HG03039 (cell line): ENCODE data around the gene CSTF1.
"Not testable (repeated sequence)": the region's sequence is repeated elsewhere in the genome, so short reads cannot be mapped to it uniquely, and the experiment has no call there.

Experiments used
- ATAC-seq: cut with Tn5 transposase; IDR thresholded peaks from one replicate; pipeline ENCODE4 v1.9.1; 2021; ENCODE audit warnings: mild to moderate bottlenecking, moderate library complexity; ENCODE audit not compliant: unreplicated experiment

CSTF1 gene

DNA sequence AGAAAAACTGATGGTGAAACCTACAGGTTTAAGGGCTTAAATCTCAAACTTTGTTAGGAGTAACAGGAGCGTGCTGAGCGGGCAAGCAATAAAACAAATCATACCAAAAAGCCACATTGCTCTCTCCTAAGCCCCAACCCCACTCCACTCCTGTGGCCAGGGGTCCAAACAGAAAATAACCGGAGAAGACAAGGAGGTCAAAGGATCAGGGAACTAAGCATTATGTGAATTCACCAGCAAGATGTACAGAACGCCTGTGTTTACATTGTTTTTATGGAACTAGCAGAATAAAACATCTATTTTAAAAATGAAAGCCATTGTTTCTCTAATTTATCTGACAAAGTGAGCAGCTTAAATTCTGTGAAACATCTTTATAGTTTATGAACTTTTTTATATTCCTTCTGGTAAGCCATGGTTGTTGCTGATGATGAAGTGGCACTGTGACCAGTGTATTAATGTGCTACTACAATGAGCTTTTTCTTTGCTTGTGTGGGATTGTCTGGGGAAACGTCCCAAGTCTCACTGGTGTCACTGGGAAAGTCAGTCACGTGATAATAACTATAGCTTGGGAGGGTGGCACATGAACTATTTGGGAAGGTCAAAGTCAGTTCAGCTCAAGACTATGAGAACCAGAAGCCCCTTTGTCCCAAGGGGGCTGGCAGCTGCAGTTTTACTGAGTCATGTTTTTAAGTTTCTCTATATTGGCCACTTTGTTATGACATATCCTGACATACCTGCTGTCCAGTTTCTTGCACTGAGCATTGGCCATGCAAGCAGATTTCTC, 23.9 kb upstream of the CSTF1 start:
- no peak for ATAC-seq

DNA sequence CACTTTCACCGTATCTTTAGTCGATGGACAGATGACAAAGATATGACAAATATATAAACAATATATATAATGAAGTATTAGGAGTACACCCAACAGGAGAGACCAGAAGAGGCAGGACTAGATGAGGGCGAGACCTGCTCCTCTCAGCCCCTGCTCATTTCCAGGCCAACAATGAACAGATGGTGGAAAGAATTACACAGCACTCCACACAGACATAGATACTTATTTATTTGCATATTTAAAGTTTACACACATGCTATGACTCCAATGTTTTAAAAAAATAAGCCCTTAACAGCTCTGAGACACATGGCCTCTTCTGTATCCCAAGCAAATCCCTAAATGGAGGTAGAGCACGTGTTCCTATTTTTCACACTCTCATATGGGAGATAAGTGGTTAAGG, 23.3 kb upstream of the CSTF1 start:
- ATAC-seq, result no peak

DNA sequence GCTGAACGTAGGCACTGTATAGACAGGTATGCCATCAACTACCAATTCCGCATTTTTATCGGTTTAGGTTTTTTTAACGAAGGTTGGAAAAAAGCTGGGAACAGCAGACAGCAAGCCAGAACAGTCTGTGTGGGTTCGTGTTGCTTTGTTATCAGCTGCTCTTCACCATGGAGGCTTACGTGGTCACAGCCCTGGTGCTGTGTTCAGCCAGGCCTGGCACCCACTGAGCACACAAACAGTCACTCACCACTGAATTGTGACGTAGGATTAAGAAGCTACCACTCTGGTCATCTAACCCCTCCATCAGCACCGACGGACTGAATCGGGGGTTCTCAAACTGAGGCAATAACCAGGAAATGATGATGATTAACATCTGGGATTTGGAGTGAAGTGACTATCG, 20.5 kb upstream of the CSTF1 start:
- ATAC-seq, result no peak

DNA sequence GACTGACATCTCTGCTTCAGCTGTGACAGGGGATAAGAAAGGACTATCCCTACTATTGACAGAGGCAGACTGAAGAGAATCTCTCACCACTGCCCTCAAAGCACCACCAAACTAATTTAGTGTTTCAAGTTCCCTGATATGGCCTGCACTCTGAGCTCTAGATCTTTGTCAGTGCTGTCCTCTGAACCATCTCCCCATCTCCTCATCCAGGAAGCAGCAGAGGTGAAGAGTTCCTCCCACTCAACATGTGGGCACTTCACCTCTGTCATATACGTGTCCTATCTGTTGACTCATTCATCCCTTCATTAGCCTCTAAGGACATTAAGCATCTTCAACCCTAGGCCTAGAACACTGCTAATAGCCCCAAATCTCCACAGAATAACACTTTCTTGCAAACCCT, 19.6 kb upstream of the CSTF1 start:
- ATAC-seq, result no peak

DNA sequence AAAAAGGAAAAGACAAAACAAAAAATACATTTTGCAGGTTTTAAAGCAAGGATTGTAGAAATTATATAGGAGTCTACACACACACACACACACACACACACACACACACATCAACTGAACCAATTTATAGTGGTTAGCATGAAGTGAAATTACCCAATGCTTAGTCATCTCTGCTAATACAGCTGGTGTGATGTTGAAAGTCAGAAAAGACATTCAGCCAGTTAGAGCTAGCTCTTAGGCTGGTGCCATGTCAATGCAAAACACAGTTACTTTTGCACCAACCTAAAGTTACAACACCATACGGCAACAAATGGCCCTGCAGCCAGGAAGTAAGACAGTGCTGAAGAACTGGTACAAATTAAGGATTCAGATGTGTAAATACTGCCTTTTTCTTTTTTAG, 18.5 kb upstream of the CSTF1 start:
- ATAC-seq, result no peak

DNA sequence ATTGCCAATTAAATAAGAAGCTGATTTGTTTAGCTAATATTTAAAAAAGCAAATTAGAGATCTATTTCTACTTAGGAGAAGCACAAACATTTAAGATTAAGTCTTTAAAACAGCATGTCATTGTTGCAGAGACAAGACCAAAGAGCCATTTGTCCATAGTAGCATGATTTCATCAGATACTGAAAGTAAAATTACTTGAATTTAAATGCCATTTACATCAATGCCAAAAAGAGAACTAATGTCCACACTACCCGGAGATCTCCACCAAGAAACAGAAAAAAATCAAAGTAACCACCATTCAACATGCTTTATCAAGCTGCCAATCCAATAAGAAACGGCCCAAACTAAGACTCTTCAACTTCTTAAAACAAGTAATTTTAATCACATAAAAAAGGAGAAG, 16.1 kb upstream of the CSTF1 start:
- ATAC-seq, result no peak

DNA sequence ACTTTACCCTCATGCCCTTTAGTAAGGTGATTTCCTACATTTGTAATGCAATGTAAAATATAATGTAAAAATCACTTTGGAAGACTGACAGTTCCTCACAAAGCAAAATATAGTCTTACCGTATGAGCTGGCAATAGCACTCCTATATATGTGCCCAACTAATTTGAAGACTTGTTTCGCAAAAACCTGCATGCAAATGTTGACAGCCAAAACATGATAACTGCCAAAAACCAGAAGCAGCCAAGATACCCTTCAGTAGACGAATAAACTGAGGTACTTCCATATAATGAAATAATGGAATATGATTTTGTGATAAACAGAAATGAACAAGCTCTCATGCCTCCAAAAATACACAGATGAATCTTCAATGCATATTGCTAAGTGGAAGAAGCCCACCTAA, 14.1 kb upstream of the CSTF1 start:
- no peak for ATAC-seq

DNA sequence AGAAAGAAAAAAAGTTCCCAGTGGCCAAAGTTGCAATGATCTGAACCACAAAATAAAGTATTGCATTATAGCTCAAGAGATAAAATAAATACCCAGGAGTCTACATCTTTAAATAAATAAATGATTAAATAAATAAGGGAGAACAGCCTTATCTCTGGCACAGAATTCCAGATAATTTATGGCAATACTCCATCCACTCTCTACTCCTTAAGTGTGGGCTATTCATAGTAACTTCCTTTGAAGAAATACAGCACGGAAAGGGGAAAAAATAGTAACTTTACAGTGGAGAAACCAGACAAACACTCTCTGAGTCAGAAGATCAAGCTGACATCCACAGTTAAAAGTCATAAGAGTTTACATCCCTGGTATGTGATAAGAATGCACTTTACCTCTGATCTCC, 12.1 kb upstream of the CSTF1 start:
- ATAC-seq, result no peak

DNA sequence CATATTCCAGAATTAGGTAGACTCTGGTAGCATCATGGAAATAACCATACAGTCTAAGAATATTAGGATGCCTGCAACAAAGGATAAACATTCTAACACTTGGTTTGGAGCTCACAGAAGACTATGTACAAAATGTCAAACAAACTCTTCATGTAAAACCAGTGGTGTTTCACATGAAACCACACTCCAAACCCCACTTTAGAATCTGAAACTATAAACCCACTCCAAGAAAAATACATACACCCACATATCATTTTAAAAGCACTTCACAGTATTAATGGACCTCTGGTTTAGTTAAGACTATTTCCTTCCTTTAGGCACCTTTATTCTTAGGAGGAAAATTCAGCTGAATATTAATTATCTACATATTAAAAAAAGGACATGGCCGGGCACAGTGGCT, 10.9 kb upstream of the CSTF1 start:
- ATAC-seq, result no peak

DNA sequence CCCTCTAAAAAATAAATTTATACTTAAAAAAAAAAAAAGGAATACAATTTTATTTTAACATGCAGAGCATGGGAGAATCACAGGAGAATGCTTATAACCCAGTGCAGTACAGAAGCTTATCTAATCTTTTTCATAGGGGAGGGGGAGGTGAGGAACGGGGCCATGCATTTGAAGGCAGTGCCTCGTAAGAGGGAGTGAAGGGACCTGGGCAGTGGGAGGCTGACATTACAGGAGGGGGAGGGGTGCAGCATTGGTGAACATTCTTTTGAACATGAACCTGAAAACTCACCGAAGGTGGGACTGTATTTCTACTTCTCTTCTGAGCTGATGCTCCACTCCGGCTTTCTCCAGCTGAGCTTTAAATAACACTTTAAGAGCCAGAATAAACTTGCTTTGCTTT, 9.7 kb upstream of the CSTF1 start:
- ATAC-seq, result no peak

DNA sequence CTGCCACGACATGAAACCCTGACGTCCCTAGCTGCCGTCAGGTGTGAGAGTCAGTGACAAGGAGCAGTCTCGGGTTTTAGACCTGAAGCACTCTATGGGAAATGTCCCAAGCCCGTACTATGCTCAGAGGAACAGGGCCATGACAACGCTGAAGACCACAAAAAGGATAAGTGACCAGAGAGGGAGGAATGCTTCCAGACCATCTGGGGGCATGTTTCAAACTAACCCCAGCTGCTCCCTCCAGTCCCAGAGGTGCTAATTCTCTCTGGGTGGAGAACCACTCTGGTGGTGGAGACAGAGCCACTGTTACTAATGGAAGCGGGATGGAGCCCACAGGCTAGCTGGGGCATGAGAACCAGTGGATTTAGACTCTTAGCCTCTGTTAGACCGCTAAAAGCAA, 9.1 kb upstream of the CSTF1 start:
- no peak for ATAC-seq

DNA sequence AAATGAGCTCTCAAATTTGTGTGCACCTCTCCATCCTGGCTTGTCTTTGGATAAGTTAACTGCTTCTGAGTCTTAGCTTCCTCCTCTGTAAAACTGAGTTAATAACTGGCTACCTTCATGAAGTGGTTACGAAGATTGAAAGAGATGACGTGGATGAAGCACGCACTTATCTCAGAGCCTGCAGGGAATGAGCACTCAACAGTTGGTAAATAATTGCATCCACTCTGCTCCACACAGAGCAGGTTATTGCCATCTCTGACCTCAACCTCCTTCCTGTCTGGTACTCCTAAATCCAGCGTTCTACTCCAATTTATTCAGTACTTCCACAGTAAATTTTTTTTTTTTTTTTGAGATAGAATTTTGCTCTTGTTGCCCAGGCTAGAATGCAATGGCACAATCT, 7.3 kb upstream of the CSTF1 start:
- no peak for ATAC-seq

DNA sequence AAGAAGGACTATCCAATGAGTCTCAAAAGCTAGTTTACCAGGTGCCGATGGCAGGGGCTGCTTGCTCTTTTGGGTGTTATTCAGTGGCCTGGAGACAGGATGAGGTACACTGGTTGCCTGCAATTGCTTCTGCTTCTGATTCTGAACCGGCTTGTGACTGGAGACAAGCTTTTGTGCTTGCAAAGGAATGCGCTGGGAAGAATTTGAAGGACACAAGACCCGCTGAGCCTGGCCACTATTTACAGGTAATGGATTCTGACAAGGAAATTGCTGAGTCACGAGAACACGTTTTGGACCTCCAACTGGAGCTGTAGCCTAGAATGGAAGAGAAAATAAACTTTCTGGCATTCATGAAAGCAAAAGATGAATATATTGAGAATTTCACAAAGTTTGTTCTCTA, 6.2 kb upstream of the CSTF1 start:
- no peak for ATAC-seq

DNA sequence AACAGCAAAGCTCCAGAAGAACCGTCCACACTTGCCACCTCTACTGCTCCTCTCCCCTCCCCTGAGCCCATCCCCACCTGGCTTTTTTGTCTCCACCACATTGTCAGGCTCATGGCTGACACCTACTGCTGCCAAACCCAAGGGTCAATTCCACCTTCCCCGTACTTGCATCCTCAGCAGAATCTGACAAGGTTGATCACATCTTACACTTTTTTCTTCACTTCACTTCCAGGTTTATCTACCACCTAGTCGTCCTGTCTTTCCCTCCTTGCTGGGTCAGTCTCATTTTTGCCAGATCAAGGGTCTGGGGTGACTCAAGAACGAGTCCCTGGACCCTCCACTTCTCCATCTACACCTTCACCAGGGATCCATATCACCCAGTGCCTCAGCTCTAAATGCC, 3.6 kb upstream of the CSTF1 start:
- no peak for ATAC-seq

DNA sequence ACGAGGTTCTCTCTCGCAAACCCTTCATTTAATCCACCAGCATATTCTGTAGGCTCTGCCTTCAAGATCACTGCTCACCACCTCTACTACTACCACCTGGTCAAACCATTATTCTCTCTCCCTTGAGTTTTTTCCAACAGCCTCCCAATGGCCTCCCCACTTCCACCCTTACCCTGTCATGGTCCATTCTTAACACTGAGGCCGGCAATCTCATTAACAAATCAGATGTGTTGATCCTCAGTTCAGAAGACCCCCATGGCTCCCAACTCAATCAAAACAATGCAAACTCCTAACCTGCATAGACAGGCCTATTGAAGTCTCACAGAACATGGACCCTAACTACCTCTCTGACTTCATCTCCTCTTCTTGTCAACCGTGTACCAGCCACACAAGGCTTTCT, 2.6 kb upstream of the CSTF1 start:
- no peak for ATAC-seq

DNA sequence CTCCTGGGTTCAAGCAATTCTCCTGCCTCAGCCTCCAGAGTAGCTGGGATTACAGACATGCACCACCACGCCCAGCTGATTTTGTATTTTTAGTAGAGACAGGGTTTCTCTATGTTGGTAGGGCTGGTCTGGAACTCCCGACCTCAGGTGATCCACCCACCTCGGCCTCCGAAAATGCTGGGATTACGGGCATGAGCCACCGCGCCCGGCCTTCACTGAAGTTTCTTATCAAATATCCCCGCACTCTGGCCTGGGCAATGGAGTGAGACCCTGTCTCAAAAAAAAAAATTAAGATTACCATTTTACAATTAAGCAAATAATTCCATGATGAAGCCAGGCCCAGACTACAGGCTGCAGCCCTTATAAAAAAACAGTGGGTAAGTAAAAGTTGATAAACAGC, 2.0 kb upstream of the CSTF1 start:
- ATAC-seq, result not testable (repeated sequence)

DNA sequence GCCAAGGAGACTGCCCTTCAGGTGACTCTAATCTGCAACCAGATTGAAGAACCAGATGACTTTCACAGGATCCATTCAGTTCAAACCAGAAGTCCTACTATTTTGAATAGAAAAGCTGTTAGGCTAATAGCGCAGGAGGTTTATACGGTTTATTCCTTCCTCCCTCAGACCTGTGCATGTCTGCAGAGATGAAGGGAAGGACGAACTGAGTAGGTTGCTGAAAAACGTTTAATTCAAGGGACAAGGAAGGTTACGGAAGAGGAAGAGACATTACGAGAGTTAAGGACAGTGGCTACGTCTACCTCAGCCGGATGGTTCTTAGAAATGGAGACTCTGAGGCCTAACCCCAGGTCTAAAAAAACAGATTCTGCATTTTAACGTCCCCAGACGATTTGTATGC, 1.4 kb upstream of the CSTF1 start:
- ATAC-seq, result no peak

DNA sequence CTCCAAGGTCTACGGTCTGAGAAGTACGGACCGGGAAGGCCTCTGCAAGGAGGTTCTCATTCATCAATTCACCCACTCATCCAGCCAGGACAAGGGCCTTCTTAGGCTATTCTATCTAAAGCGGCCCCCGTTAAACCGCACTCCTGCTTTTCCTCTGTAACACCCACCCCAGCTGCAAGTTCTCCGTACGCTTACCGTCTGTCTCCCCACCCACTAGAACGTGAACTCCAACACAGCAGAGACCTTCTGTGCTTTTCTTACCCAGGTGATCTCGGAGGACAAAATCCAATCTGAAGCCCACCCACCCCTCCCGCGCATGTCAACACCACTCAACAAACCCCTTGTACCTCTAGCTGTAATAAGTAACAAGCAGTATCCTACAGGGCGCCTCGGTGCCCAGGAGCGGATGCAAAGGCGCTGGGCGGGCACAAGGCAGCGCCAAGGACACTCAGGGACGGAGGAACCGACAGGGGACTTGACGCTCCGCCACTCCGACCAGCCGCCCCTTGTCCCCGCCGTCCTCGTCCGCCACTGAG, 781 bp upstream of the CSTF1 start:
- peak; percentile 22 for ATAC-seq

DNA sequence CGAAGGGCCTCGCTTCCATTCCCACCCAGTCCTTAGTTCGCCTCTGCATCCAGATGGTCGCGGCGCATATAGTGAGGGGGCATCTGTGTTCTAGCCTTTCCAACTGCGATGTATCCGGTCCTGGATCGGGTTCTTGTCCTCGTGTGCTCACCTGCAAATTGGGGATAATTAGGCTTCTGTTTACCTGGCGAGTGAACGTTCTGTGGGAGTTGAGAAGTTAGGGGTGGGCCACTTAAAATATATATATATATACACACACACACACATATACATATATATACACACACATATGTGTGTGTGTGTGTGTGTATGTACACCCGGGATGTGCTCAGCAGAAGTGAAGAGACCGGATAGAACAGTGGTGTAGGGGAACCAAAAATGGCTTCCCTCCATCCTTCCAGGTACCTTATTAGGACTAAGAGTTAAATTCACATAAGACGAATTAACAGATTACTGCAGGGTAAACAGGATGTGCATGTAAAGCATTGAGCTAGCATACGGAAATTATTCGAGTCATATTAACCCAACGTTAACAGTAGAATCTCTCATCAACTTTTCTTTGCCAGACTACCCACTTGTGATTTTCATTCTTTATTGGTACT, 537 bp downstream of the CSTF1 start:
- no peak for ATAC-seq

DNA sequence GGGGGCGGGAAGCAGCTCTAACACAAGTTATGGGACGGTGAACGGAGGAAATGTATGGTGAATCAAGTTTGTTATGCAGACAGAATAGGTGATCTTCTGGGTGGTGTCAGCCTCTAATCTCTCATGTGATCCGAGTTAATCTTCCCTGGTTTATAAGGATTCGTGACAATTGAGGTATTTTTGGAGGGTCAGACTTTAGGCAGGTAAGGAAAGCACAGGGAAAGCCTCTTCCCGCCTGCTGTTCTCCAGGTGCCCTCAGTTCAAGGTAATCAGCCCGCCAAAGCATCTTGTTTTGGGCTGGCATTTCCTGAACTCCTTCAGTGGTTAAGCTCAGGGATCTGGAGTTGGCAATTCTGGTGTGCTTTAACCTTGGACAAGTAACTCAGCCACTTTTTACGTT, 1.2 kb downstream of the CSTF1 start:
- ATAC-seq, result no peak

DNA sequence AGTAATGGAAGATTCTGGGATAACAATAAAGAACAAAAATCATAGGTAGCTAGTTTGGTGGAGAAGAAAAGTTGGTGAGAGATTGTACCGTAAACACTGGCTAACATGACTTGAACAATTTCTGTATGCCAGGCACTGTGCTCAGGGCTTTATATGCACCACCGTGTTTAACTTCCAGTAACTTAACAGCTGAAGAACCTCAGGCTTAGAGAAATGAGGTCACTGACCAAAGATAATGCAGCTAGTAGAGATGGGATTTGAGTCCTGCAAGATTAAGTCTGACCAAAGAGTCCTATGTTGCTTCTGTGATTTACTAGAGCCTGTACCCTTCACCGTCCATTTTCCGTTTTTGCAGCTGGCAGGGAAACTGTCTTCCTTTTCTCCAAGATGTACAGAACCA, 2.7 kb downstream of the CSTF1 start:
- no peak for ATAC-seq

DNA sequence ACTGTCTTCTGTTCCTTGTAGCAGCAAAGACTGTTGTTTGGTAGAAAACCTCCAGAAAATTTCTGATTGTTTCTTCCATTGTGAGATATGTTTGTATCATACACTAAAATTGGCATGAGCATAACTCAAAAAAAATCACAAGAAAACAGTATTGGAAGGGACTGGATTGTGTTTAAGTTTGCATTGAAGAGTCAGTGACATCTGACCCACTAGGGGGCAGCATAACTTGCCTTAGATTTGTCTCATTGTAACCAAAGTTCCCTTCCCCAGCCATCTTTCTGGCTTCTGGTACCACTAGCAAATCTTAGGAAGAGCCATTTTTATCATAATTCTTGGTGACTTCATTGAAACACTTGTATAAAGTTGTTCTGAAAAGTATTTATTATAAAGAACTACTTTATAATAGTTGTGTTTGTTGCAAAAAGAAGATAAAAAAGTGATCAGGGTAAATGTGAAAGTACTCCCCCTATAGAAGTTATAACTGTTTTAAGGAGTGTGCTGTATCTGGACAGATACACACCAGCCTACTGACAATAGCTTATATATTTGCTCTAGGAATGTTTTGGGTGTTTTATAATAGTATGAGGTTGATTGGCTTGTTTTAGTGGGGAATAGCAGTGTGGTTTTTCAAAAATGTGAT, 7.7 kb downstream of the CSTF1 start:
- peak; percentile 56 for ATAC-seq
